SK-N-SH treated with all-trans-retinoic acid at 6 μM for 48 hours (cell line): Measurements from ENCODE around the gene HCFC1.

Source experiments
- BACH2 ChIP-seq: fragments of 250-450 bp; sonication (Bioruptor Pico); IDR thresholded peaks from 2 replicates; pipeline ENCODE4 v1.9.0; 2021; ENCODE audit warnings: mild to moderate bottlenecking, borderline replicate concordance
- ESRRG ChIP-seq: fragments of 250-450 bp; sonication (Bioruptor Pico); IDR thresholded peaks from 2 replicates; pipeline ENCODE4 v1.6.1; 2021; ENCODE audit warnings: mild to moderate bottlenecking
- GLIS3 ChIP-seq: fragments of 250-450 bp; sonication (Bioruptor Pico); IDR thresholded peaks from 2 replicates; pipeline ENCODE4 v1.5.0; 2020; ENCODE audit warnings: mild to moderate bottlenecking, moderate library complexity
- OSR1 ChIP-seq: fragments of 250-450 bp; sonication (Bioruptor Pico); IDR thresholded peaks from 2 replicates; pipeline ENCODE4 v1.8.0; 2022; ENCODE audit warnings: moderate library complexity, mild to moderate bottlenecking, inconsistent platforms
- PPARA ChIP-seq: fragments of 250-450 bp; sonication (Bioruptor Pico); IDR thresholded peaks from 2 replicates; pipeline ENCODE4 v1.5.0; 2020; ENCODE audit warnings: mild to moderate bottlenecking, borderline replicate concordance
- SNAI2 ChIP-seq: fragments of 250-450 bp; sonication (Bioruptor Pico); IDR thresholded peaks from 2 replicates; pipeline ENCODE4 v1.5.0; 2020; ENCODE audit warnings: mild to moderate bottlenecking, moderate library complexity
- TCF4 ChIP-seq: fragments of 250-450 bp; sonication (Bioruptor Pico); IDR thresholded peaks from 2 replicates; pipeline ENCODE4 v1.8.0; 2021; ENCODE audit warnings: mild to moderate bottlenecking, moderate library complexity, borderline replicate concordance
- ZC3H10 ChIP-seq: fragments of 250-450 bp; sonication (Bioruptor Pico); IDR thresholded peaks from 2 replicates; pipeline ENCODE4 v1.5.1; 2021; ENCODE audit warnings: mild to moderate bottlenecking, moderate library complexity
- ZFP3 ChIP-seq: fragments of 250-450 bp; sonication (Bioruptor Pico); IDR thresholded peaks from 2 replicates; pipeline ENCODE4 v1.5.0; 2020; ENCODE audit warnings: mild to moderate bottlenecking, moderate library complexity
- ZFP30 ChIP-seq: fragments of 450-650 bp; formaldehyde crosslinking; IDR thresholded peaks from 2 replicates; pipeline ENCODE4 v1.5.0; 2022; ENCODE audit warnings: mild to moderate bottlenecking, moderate library complexity
- ZNF70 ChIP-seq: fragments of 450-650 bp; formaldehyde crosslinking; IDR thresholded peaks from 2 replicates; pipeline ENCODE4 v1.5.0; 2020; ENCODE audit warnings: mild to moderate bottlenecking, moderate library complexity
- TF ChIP-seq, protein P1 (sequence below): fragments of 250-450 bp; sonication (Bioruptor Pico); IDR thresholded peaks from 2 replicates; pipeline ENCODE4 v1.8.0; 2020; ENCODE audit warnings: mild to moderate bottlenecking, moderate library complexity, borderline replicate concordance

DNA sequence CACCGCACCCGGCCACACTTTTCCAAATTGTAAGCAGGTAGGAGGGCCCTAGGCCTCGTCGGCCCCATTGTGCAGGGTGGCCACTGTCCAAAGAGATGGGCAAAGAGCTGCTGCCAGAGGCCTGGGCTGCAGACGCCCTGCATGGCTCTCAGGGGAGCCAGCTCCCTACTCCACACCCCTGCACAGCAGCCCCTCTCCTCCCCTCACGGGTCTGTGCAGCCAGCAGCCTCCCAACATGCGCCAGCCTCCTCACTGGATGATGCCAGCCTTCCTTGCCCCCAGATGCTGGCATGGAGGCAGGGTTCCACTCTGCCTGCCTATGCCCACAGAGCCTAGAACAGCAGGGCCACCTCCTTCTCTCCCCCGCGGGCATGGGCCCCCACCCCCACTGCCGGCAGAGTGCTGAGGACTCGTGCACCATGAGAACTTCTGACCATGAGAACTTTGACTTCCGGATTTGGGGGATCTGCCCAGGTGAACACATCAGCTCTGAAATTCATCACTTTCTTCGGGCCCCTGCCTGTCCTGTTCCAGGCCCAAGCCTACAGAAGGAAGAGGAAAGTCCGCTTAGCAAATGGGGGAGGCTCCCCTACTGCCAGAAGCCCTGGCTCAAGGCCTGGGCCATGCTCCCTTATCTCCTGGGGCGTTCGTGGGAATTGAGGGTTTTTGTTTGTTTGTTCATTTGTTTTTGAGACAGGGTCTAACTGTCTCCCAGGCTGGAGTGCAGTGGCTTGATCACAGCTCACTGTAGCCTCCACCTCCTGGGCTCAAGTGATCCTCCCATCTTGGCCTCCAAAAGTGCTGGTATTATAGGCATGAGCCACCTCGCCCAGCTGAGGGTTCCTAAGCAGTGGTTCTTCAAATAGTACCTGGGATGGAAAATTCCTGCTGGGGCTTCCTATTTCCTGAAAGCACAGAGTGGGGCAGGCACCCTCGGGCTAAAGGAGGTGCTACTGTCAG is 40.0 kb upstream of the HCFC1 start:
- TF ChIP-seq PPARA (CRISPR knock-in tag) (no peak), ZC3H10 (CRISPR knock-in tag) (no peak), ZFP3 (CRISPR knock-in tag) (no peak), ZNF70 (CRISPR knock-in tag) (no peak), TCF4 (CRISPR knock-in tag) (no peak), ZFP30 (CRISPR knock-in tag) (no peak), SNAI2 (no peak), ESRRG (CRISPR knock-in tag) (no peak), BACH2 (CRISPR knock-in tag) (no peak), OSR1 (CRISPR knock-in tag) (no peak), GLIS3 (CRISPR knock-in tag) (no peak)
- TF ChIP-seq, protein P1, sequence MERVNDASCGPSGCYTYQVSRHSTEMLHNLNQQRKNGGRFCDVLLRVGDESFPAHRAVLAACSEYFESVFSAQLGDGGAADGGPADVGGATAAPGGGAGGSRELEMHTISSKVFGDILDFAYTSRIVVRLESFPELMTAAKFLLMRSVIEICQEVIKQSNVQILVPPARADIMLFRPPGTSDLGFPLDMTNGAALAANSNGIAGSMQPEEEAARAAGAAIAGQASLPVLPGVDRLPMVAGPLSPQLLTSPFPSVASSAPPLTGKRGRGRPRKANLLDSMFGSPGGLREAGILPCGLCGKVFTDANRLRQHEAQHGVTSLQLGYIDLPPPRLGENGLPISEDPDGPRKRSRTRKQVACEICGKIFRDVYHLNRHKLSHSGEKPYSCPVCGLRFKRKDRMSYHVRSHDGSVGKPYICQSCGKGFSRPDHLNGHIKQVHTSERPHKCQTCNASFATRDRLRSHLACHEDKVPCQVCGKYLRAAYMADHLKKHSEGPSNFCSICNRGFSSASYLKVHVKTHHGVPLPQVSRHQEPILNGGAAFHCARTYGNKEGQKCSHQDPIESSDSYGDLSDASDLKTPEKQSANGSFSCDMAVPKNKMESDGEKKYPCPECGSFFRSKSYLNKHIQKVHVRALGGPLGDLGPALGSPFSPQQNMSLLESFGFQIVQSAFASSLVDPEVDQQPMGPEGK: no peak
